GM12891 (cell line): Measurements from ENCODE around the gene TMCC3.

Experiments used
- POLR2A ChIP-seq: IDR thresholded peaks from 2 replicates; pipeline ENCODE4 v1.6.1; 2011; ENCODE audit warnings: low read depth, low read length, control low read depth
- POLR2AphosphoS5 ChIP-seq: IDR thresholded peaks from 2 replicates; pipeline ENCODE4 v1.6.1; 2011; ENCODE audit warnings: low read depth, low read length, control low read depth
- POU2F2 ChIP-seq: IDR thresholded peaks from 2 replicates; pipeline ENCODE4 v1.6.1; 2011; ENCODE audit warnings: low read depth, mild to moderate bottlenecking, control low read depth, low read length, moderate library complexity
- TAF1 ChIP-seq: IDR thresholded peaks from 2 replicates; pipeline ENCODE4 v1.6.1; 2011; ENCODE audit warnings: low read depth, low read length, control low read depth

DNA sequence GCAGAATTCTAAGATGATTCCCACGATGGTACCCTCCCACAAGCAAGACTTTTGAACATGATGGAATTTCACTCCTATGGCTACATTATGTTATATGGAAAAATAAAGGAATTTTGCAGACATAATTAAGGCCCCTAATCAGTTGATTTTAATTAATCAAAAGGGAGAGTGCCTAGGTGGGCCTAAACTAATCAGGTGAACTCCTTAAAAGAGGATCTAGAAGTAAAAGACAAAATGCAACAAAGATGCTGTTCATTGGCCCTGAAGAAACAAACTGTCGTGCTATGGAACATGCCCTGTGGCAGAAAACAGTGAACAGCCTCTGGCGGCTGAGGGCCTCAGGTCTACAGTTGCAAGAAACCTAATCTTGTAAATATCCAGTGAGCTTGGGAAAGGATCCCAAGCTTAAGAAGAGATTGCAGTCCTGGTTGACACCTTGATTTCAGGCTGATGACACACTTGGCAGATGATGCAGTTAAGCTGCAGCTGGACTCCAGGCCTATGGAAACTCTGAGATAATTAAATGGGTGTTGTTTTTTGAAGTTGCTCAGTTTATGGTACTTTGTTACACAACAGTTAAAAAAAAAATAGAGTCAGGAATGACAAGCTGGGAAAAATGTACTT, 13.8 kb downstream of the TMCC3 start:
- TF ChIP-seq TAF1 (no peak), POLR2AphosphoS5 (no peak), POLR2A (no peak), POU2F2 (no peak)
